Mesendoderm (in vitro differentiated cells): Measurements from ENCODE around the gene RRP12.

Experiments used
- DNase-seq: peaks from one replicate; pipeline ENCODE4 v3.0.0; 2013
- H2AK5ac ChIP-seq: 2 replicates; pipeline ENCODE4 v1.6.1; 2013; ENCODE audit warnings: low read length, inconsistent platforms
- H2BK120ac ChIP-seq: 2 replicates; pipeline ENCODE4 v1.6.1; 2013; ENCODE audit warnings: low read depth, mild to moderate bottlenecking, low read length, moderate library complexity, mixed read lengths
- H2BK15ac ChIP-seq: replicated peaks from 2 replicates; pipeline ENCODE4 v1.6.1; 2013; ENCODE audit warnings: low read depth, mild to moderate bottlenecking, moderate library complexity
- H2BK5ac ChIP-seq: 2 replicates; pipeline ENCODE4 v1.6.1; 2013; ENCODE audit warnings: low read length, inconsistent platforms
- H3K18ac ChIP-seq: 2 replicates; pipeline ENCODE4 v1.6.1; 2013; ENCODE audit warnings: mild to moderate bottlenecking, low read length, mixed read lengths
- H3K23ac ChIP-seq: one replicate; pipeline ENCODE4 v1.6.1; 2013; ENCODE audit warnings: low read length
- H3K27ac ChIP-seq: 2 replicates; pipeline ENCODE4 v1.5.1; 2013; ENCODE audit warnings: low read depth, mild to moderate bottlenecking, inconsistent platforms, low read length, moderate library complexity
- H3K27me3 ChIP-seq: 2 replicates; pipeline ENCODE4 v1.6.1; 2013; ENCODE audit warnings: low read length, control low read depth, mild to moderate bottlenecking, inconsistent platforms; ENCODE audit not compliant: insufficient read depth, poor library complexity
- H3K36me3 ChIP-seq: 2 replicates; pipeline ENCODE4 v1.6.1; 2013; ENCODE audit warnings: low read length, inconsistent platforms; ENCODE audit not compliant: control insufficient read depth, insufficient read depth
- H3K4ac ChIP-seq: one replicate; pipeline ENCODE4 v1.6.1; 2013; ENCODE audit warnings: low read depth, mild to moderate bottlenecking, low read length, moderate library complexity
- H3K4me1 ChIP-seq: 2 replicates; pipeline ENCODE4 v1.6.1; 2013; ENCODE audit warnings: low read depth, low read length, inconsistent platforms; ENCODE audit not compliant: control insufficient read depth
- H3K4me2 ChIP-seq: 2 replicates; pipeline ENCODE4 v1.6.1; 2013; ENCODE audit warnings: low read length
- H3K4me3 ChIP-seq: 2 replicates; pipeline ENCODE4 v1.5.1; 2013; ENCODE audit warnings: mild to moderate bottlenecking, low read length
- H3K56ac ChIP-seq: one replicate; pipeline ENCODE4 v1.6.1; 2013; ENCODE audit warnings: low read length
- H3K79me1 ChIP-seq: 2 replicates; pipeline ENCODE4 v1.6.1; 2013; ENCODE audit warnings: low read length, inconsistent platforms
- H3K79me2 ChIP-seq: 2 replicates; pipeline ENCODE4 v1.6.1; 2013; ENCODE audit warnings: mild to moderate bottlenecking, low read length; ENCODE audit not compliant: control insufficient read depth, insufficient read depth
- H3K9ac ChIP-seq: 2 replicates; pipeline ENCODE4 v1.6.1; 2013; ENCODE audit warnings: low read length, inconsistent platforms
- H4K5ac ChIP-seq: one replicate; pipeline ENCODE4 v1.6.1; 2013; ENCODE audit warnings: low read length
- H4K8ac ChIP-seq: one replicate; pipeline ENCODE4 v1.6.1; 2013; ENCODE audit warnings: low read depth, mild to moderate bottlenecking, control low read depth, low read length, moderate library complexity
- WGBS: extraction: QIAGEN DNeasy Blood & Tissue Kit; methylation state at CpG from one replicate; pipeline ENCODE4 v1.1.7; 2013; ENCODE audit warnings: low lambda C conversion rate, missing lambda C conversion rate; ENCODE audit not compliant: insufficient coverage; ENCODE audit errors: extremely low coverage; 5-methylcytosine and 5-hydroxymethylcytosine counted together

The RRP12 gene

DNA sequence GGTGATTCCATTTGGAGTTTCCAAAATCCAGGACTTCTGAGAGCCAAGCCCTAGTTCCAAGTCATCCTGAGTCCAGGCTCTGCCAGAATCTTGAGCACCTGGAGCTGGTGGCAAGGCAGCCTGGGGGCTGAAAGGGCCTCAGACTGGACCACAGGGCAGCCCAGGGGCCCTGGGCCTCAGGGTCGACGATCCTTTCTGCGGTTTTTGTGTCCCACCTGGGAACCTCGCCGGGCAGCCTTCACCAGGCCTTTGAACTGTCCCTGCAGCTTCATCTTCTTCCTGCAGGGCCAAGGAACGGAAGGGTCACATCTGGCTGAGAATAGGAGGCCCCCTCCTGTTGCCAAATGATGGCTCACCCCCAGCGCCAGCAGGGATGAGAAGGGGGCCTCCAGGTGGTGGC lies 44.2 kb downstream of the RRP12 start:
- H3K36me3 ChIP-seq = peaks cover 1% of the 10 kb centered on the region
- H3K23ac ChIP-seq = no peak overlapping the region
- WGBS = no CpG with 5 or more reads among the region's 7 CpGs
- H3K27me3 ChIP-seq = no peaks in the 10 kb centered on the region
- H4K8ac ChIP-seq = no peak overlapping the region
- no peak overlapping the region for H4K5ac ChIP-seq
- no peak overlapping the region for H3K56ac ChIP-seq
- H3K18ac ChIP-seq = no peak overlapping the region
- no peak for DNase-seq
- H3K79me2 ChIP-seq = no peaks in the 10 kb centered on the region
- H2AK5ac ChIP-seq = no peak overlapping the region
- H2BK120ac ChIP-seq = no peak overlapping the region
- no peak overlapping the region for H3K9ac ChIP-seq
- no peak overlapping the region for H2BK15ac ChIP-seq
- no peaks in the 10 kb centered on the region for H3K79me1 ChIP-seq
- no peak overlapping the region for H3K4me2 ChIP-seq
- no peaks in the 10 kb centered on the region for H3K4me1 ChIP-seq
- H2BK5ac ChIP-seq = no peak overlapping the region
- no peak overlapping the region for H3K4me3 ChIP-seq
- H3K4ac ChIP-seq = no peak overlapping the region
- H3K27ac ChIP-seq = no peak overlapping the region

DNA sequence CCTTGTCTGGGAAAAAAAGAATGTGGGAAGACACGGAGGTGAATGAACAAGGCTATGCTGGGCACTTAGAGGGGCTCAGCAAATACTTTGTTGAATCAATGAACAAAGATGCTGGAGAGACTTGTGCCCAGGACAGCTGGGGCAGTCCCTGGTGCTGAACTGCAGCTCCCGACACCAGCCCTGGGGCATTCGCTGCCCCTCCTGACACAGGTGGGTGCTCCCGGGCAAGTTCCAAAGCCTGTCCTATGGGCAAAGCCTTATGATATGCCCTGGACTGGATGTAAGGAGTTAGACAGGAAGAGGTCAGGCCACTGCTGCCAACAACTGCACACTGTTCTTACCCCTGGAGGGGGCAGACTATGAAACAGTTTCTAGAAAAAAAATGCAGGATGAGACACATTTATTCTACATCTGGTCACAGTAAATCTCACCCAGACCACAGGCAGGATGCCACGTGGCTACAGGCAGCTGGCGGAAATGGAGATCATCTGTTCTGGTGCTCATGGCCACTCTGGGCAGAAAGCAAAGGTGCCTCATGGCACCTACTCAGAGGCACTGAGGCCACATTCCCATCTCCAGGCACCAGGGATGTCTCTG lies 44.7 kb downstream of the RRP12 start:
- Histone ChIP-seq H3K56ac (no peak overlapping the region), H2BK120ac (no peak overlapping the region), H3K4me3 (no peak overlapping the region), H2BK5ac (no peak overlapping the region), H3K27me3 (no peaks in the 10 kb centered on the region), H3K4me2 (no peak overlapping the region), H3K79me1 (no peaks in the 10 kb centered on the region), H3K23ac (no peak overlapping the region), H3K36me3 (peaks cover 1% of the 10 kb centered on the region), H3K79me2 (no peaks in the 10 kb centered on the region), H4K5ac (no peak overlapping the region), H3K9ac (no peak overlapping the region), H3K4me1 (no peaks in the 10 kb centered on the region), H3K4ac (no peak overlapping the region), H2BK15ac (no peak overlapping the region), H4K8ac (no peak overlapping the region), H3K27ac (no peak overlapping the region), H2AK5ac (no peak overlapping the region), H3K18ac (no peak overlapping the region)
- WGBS = no CpG with 5 or more reads among the region's 6 CpGs
- no peak for DNase-seq

DNA sequence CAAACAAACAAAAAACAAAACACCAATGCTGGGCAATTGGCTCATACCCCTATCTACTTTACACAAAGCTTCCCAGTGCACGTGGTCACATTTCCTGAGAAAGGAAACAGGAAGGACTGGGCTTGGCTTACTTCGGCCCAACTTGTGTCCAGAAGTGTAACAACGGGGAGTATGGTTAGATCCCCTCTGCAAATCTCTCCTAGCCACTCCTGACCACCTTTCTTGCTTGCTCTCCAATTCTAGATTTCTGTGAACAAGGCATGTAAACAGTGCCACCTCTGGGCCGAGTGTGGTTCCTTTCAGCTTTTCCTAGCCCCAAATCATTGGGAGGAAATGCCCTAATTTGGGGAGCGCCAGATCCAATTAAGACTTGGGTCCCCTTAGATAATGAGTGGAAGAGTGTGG lies 45.6 kb downstream of the RRP12 start:
- Histone ChIP-seq H2BK120ac (no peak overlapping the region), H3K18ac (no peak overlapping the region), H3K4me1 (no peaks in the 10 kb centered on the region), H4K8ac (no peak overlapping the region), H3K9ac (no peak overlapping the region), H2BK5ac (no peak overlapping the region), H3K27ac (no peak overlapping the region), H2BK15ac (no peak overlapping the region), H3K23ac (no peak overlapping the region), H3K4me2 (no peak overlapping the region), H3K27me3 (no peaks in the 10 kb centered on the region), H3K4ac (no peak overlapping the region), H2AK5ac (no peak overlapping the region), H3K4me3 (no peak overlapping the region), H3K56ac (no peak overlapping the region), H3K79me2 (no peaks in the 10 kb centered on the region), H4K5ac (no peak overlapping the region), H3K36me3 (peaks cover 1% of the 10 kb centered on the region), H3K79me1 (no peaks in the 10 kb centered on the region)
- DNase-seq = peak; percentile 42
- WGBS = no CpG with 5 or more reads among the region's 5 CpGs

DNA sequence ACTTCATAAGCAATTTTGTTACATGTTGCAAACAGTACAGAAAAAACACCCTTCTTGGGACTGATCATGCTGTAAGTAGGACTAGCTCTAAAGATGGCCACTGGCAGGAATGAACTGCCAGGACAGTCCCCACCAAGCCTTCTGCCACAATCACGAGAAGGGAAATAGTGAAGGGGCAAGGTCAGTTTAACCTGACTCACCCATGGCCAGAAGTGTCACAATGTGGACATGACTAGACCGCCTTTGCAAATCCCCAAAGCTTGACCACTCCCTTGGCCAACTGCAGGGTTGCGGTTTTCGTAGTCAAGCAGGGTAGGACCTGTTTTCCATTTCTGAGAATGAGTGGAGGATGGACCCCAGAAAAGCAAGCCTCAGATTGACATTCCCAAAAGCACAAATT lies 47.2 kb downstream of the RRP12 start:
- no peak overlapping the region for H4K8ac ChIP-seq
- no peak overlapping the region for H3K56ac ChIP-seq
- no peak overlapping the region for H3K23ac ChIP-seq
- DNase-seq = no peak
- H3K4ac ChIP-seq = no peak overlapping the region
- no peak overlapping the region for H2AK5ac ChIP-seq
- no peaks in the 10 kb centered on the region for H3K27me3 ChIP-seq
- no peak overlapping the region for H3K27ac ChIP-seq
- WGBS = no CpG with 5 or more reads among the region's 4 CpGs
- H3K79me2 ChIP-seq = no peaks in the 10 kb centered on the region
- H3K79me1 ChIP-seq = no peaks in the 10 kb centered on the region
- H3K9ac ChIP-seq = no peak overlapping the region
- H3K4me3 ChIP-seq = no peak overlapping the region
- no peak overlapping the region for H3K18ac ChIP-seq
- no peak overlapping the region for H3K4me2 ChIP-seq
- H2BK15ac ChIP-seq = no peak overlapping the region
- H2BK120ac ChIP-seq = no peak overlapping the region
- H2BK5ac ChIP-seq = no peak overlapping the region
- H3K36me3 ChIP-seq = peaks cover 1% of the 10 kb centered on the region
- H3K4me1 ChIP-seq = no peaks in the 10 kb centered on the region
- H4K5ac ChIP-seq = no peak overlapping the region

DNA sequence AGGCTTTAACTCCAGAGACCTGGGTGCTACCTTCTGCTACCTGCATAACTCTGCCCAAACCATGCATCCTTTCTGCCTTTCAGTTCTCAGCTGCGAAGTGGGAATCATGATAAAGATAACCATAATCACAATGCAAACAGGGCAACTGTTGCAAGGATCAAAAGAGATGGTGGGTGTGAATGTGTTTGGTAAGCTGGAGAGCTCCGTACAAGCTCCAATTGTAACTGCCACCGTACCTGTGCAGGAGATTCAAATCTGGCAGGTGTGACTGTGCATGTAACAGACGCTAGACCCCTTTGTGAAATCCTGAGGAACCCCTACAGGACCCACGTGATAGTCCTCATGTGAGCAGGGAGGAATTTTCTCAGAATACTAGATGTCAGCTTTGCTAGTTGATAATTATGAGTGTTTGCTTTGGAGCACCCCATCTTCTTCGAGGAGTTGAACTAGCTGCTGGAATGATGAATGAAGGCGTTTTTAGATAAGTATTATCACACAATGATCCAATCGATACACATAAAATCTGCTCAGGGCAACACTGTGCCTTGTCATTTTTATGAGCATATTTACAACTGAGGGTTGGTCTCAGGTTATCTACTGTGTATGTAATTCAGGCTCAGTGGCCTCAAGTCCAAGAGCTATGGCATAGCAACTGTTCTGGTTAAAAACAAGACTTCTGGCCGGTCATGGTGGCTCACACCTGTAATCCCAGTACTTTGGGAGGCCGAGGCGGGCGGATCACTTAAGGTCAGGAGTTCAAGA lies 51.2 kb downstream of the RRP12 start:
- no peak overlapping the region for H3K4me2 ChIP-seq
- DNase-seq = no peak
- no peaks in the 10 kb centered on the region for H3K79me2 ChIP-seq
- H2BK15ac ChIP-seq = no peak overlapping the region
- no peak overlapping the region for H3K23ac ChIP-seq
- H4K5ac ChIP-seq = no peak overlapping the region
- no peak overlapping the region for H4K8ac ChIP-seq
- H3K79me1 ChIP-seq = no peaks in the 10 kb centered on the region
- H2BK5ac ChIP-seq = no peak overlapping the region
- no peak overlapping the region for H3K27ac ChIP-seq
- H3K27me3 ChIP-seq = no peaks in the 10 kb centered on the region
- H3K4ac ChIP-seq = no peak overlapping the region
- H2BK120ac ChIP-seq = no peak overlapping the region
- no peaks in the 10 kb centered on the region for H3K4me1 ChIP-seq
- no peak overlapping the region for H3K18ac ChIP-seq
- no peaks in the 10 kb centered on the region for H3K36me3 ChIP-seq
- H3K9ac ChIP-seq = no peak overlapping the region
- H3K4me3 ChIP-seq = no peak overlapping the region
- no peak overlapping the region for H3K56ac ChIP-seq
- H2AK5ac ChIP-seq = no peak overlapping the region
- no CpG with 5 or more reads among the region's 12 CpGs for WGBS

DNA sequence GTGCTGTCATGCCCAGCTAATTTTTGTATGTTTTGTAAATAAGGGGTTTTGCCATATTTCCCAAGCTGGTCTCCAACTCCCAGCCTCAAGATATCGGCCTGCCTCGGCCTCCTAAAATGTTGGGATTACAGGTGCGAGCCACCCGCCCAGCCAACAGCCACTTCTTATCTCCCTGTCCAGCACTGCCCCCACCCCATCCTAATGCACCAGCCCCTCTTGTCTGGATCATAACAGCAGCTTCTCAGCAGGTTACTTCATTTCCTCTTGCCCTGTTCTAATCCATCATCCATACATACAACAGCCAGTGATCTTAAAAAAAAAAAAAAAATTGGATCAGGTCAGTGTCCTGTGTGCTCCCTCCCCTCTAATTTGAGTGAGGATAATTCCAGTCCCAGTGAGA lies 53.8 kb downstream of the RRP12 start:
- Histone ChIP-seq H3K4ac (no peak overlapping the region), H4K5ac (no peak overlapping the region), H3K27me3 (no peaks in the 10 kb centered on the region), H2BK15ac (no peak overlapping the region), H3K18ac (no peak overlapping the region), H4K8ac (no peak overlapping the region), H3K79me1 (no peaks in the 10 kb centered on the region), H3K27ac (no peak overlapping the region), H3K4me3 (no peak overlapping the region), H3K9ac (no peak overlapping the region), H3K4me2 (no peak overlapping the region), H3K36me3 (no peaks in the 10 kb centered on the region), H2BK5ac (no peak overlapping the region), H2AK5ac (no peak overlapping the region), H2BK120ac (no peak overlapping the region), H3K23ac (no peak overlapping the region), H3K4me1 (no peaks in the 10 kb centered on the region), H3K56ac (no peak overlapping the region), H3K79me2 (no peaks in the 10 kb centered on the region)
- no peak for DNase-seq
- WGBS = no CpG with 5 or more reads among the region's 4 CpGs
